GM11168 (cell line): Measurements from ENCODE around the gene CACNA1C.
"Not testable (repeated sequence)": the region's sequence is repeated elsewhere in the genome, so short reads cannot be mapped to it uniquely, and the experiment has no call there.

Experiments
- in situ Hi-C: fragments of 300-500 bp; cut with MboI; formaldehyde crosslinking; loops from one replicate; pipeline ENCODE4 v1.12.0; 2022; ENCODE audit warnings: low sequenced_read_pairs; ENCODE audit not compliant: unreplicated experiment

The CACNA1C gene

DNA sequence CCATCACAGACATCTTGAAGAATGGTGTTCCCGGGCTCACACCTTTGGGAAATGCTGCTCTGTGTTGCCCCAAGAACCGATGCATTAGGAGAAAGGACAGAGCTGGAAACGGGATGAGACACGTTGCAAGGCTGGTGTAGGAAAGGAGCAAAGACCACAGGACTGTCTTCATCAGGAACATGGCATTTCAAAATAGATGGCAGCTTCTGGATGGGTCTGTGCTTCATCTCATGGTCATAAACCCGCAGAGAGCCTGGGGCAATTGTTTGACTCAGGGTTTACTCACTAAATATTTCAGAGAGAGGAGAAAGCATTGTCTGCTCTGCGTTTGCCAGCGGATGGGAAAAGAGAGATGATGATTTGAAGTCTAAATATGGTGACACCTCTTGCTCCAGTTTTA, 76.3 kb downstream of the CACNA1C start:
- in situ Hi-C loops = no loop called here

DNA sequence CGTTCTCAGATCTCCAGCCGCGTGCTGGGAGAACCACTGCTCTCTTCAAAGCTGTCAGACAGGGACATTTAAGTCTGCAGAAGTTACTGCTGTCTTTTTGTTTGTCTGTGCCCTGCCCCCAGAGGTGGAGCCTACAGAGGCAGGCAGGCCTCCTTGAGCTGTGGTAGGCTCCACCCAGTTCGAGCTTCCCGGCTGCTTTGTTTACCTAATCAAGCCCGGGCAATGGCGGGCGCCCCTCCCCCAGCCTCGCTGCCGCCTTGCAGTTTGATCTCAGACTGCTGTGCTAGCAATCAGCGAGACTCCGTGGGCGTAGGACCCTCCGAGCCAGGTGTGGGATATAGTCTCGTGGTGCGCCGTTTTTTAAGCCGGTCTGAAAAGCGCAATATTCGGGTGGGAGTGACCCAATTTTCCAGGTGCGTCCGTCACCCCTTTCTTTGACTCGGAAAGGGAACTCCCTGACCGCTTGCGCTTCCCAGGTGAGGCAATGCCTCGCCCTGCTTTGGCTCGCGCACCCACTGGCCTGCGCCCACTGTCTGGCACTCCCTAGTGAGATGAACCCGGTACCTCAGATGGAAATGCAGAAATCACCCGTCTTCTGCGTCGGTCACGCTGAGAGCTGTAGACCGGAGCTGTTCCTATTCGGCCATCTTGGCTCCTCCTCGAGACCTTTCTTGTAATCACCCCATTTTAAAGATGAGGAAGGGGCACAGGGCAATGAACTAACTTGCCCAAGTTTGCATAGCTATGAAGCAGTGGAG, 83.1 kb downstream of the CACNA1C start:
- in situ Hi-C loops = not testable (repeated sequence)

DNA sequence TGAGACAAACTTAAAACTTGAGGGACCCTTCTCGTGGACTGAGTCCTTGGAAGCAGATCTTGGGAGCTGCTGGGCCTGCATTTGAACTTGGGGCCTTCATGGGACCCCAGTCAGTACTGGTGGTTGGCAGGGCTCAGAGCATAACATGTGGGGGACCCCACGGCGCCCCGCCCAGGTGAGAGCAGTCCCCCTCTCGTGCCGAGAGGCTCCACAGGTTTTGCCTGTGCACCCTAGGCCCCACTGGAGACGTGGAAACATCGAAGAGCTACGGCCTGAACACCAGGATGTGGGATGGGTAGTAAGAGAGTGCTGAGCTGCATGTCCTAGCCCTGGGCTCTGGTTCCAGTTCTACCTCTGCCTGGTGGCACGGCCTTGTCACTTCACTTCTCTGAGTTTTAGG, 84.1 kb downstream of the CACNA1C start:
- in situ Hi-C loops = no loop called here

DNA sequence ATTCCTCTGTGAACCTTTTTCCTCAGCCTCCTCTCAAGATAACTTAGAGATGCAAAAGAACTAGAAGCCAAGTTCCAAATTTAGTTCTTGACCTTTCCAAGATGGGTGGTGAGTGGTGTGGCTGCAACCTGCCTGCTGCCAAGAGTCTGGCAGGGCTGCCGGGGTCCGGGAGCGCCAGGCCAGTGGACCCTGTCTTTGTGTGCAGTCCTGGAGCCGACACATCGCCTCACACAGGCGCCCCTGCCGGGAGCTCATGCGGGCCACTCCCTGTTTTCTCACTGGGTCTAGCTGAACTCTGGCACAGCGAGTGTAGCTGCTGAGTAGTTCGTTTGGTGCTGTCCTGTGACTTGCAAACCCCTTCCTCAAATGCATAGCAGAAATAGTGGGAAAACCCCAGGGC, 84.9 kb downstream of the CACNA1C start:
- in situ Hi-C loops = no loop called here

DNA sequence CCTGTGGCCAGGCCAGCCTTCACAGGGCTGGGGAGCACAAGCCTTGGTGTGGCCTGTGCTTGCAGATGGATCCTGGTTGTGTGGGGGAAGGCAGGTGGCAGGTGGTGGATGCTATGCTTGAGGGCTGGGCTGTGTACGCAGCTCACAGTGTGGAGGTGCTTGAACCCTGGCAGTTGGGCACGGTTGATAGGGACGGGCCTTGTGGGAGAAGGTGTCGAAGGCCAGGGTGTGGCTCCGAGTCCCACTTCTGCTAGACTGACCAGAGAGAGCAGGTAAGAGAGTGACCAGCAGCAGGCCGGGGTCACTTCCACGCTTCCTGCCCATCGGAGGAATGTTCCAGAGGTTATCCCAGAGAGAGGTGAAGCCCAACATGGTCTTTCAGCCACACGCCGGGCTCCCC, 85.5 kb downstream of the CACNA1C start:
- in situ Hi-C loops = no loop called here

DNA sequence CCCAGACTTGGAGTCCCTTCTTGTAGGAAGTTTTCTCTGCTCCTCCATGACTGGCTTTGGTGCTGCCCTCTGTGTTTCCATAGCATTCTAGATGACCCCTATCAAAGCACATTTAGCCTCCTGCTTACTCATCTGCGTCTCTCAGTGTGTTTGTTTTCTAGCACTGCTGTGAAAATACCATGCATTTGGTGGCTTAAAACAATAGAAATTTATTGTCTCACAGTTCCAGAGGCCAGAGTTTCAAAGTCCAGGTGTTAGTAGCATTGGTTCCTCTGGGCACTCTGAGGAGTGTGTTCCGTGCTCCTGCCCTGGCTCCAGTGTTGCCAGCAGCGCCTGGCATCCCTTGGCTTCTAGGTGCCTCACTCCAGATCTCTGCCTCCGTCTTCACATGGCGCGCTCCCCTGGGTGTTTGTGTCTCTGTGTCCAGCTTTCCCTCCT, 86.1 kb downstream of the CACNA1C start:
- in situ Hi-C loops = no loop called here

DNA sequence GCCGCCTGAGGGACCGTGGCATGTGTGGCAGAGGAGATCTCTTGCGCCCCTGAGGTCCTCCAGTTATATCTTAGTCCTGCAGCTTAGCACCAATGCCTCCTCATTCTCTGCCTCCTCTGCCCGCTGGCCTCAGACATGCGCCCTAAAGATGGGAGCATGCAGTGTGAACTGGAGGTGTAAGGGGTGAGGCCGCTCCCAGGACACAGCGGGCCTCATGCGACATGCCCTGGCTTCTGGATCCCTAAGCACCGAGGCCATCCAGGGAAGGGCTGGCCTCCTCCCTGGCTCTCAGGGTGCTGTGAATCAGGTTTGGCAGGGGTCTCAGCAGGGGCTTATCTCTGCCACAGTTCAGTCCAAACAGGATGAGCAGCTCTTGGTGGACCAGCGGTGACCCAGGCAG, 86.9 kb downstream of the CACNA1C start:
- in situ Hi-C loops = no loop called here

DNA sequence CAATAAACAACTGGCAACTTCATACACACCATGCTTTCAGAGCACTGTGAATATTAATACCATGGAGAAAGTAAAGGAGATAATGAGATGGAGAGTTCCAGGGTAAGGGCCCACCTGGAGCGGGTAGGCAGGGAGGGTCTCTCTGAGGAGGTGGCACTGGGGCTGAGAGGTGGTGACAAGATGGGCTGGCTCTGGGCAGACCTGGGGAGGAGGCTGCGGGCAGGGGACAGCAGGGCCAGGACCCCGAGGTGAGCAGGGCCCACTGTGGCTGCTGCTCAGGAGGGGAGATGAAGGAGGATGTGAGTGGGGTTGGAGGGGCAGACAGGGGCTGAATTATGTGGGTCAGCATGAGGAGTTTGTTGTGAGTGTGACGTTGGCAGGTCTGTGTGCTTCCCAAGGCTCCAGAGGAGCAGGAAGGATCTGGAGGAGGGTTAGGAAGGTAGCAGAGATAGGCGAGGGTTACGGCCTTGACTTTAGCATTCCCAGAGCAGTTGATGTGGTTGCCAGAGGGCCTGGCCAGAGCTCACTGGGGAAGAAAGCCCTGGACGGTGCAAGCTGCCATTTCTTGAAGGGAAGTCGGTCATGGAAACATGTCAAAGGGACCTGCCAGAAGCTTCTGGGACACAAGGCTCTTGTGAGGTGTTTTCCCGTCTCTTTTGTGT, 88.2 kb downstream of the CACNA1C start:
- in situ Hi-C loops = no loop called here

DNA sequence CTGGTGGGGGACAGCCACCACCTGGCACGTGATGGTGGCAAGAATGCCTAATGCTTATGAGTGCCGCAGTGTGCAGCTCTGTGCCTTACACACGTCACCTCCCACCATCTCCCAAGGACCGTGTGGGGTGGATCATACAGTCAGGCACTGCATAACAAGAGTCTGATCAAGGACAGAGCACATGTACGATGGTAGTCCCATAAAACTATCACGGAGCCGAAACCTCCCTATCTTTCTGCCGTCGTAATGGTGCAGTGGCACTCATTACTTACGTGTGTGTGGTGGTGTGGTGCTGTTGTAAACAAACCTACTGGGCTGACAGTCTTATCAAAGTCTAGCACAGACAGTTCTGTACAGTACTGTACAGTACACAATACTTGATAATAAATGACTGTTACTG, 89.3 kb downstream of the CACNA1C start:
- in situ Hi-C loops = no loop called here

DNA sequence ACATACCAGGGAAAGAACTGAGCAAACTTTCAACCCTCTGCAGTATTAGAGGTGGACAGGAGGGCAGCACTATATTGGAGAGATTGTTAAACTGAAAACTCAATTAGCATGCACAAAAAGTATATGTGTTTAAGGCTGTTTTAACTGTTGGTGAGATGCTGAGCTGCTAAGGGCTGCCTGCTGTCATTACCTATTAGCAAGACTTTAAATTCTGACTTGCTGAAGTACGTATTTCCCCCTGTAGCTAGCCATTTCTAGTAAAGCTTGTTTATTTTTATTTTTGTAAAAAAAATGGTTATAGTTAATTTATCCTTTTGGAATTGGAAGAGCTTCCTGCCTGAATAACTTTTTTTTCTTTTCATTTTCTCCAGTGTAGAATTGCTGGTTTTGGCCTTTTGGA, 92.2 kb downstream of the CACNA1C start:
- in situ Hi-C loops = no loop called here

DNA sequence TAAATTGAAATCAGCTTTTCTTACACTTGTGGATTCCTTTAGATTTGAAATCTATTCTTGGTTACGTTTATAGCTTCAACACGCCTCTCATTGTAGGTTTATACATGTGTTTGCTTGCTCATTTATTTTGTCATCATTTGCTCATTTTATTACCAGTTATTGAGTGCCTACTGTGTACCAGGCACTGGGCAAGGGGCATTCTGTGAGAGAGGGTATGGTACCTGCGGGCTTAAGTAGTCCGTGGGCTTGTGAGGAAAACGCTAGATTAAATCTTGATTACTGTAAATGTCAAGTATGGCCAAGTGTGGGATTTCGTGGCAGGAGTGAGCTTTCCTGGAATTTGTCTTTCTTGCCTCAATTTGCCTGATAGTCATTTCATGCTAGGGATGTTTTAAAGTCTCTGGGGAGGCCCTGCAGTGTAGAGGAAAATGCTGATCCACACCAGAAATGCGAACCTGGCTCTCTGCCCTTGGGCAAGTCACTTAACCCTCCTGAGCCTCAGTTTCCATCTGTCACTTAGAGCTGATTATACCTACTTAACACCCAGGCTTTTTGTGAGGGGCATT, 92.7 kb downstream of the CACNA1C start:
- in situ Hi-C loops = no loop called here

DNA sequence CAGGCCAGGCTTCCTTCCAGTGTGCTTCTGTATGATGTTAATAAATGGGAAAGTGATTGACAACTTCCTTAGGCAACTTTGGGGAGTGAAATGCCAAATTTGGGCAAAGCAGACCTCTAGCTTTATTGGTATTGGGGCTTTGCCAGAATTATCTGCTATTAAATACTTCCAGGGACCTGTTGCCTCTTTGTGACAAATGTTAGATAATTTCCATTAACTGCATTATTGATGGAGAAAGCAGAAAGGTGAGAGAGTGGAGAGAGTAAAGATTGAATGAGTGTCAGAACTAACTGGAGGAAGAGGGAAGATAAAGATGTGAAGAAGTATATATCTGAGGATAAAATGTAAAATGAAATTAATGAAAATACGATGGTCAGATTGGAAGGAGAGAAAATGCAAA, 94.5 kb downstream of the CACNA1C start:
- in situ Hi-C loops = no loop called here

DNA sequence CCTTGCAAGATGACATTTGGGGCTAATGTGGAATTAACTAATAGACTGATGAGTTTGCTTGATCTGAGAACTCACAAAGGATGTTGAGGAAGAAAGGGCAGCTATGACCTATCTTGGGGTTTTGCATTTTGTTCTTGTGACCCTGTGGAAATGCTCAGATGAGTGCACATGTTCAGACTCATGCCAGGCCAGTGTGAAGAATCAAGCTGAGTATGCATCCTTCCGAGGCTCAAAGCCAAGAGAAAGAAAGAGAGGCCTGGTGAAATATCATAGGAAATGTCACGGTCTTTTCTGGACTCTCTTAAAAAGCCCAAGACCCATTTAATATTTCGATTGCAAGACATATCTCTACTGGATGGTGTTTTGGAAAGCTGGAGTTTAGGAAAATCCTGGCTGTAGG, 96.3 kb downstream of the CACNA1C start:
- in situ Hi-C loops = no loop called here

DNA sequence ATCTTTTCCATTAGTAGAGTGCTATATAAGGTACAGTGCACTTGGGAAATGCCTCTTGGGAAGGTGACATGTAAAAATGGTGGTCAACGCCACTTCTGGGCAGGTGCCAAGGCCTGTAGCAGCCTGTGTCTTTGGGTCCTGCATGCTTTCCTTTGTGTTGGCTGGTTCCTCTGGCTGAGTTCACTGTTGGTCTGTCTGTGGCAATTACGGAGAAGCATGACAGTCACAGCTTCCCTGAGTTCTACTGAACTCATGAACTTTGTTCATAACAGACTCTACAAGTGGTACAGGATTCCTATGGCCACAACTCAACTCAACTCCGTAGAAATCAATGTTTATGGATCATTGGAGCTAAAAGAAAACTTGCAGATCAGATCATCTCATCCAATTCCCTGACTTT, 98.0 kb downstream of the CACNA1C start:
- in situ Hi-C loops = no loop called here

DNA sequence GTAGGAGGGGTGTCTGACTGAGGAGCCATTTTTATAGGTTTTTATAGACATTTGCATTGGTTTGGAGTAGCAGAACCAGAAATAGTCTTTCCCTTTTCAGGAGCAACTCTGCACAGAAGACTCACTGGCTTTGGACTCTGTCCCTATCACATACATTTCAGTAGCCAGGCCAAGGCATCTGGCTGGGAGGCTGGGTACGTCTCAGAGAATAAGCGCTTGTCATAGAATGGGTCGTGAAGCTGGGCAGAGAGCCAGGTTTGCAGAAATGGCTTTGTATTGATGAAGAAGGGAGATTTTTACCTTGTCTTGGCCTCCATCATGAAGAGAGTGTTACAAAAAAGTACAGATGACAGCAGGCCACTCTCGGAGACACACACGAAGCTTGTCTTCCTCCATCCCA, 98.6 kb downstream of the CACNA1C start:
- in situ Hi-C loops = no loop called here

DNA sequence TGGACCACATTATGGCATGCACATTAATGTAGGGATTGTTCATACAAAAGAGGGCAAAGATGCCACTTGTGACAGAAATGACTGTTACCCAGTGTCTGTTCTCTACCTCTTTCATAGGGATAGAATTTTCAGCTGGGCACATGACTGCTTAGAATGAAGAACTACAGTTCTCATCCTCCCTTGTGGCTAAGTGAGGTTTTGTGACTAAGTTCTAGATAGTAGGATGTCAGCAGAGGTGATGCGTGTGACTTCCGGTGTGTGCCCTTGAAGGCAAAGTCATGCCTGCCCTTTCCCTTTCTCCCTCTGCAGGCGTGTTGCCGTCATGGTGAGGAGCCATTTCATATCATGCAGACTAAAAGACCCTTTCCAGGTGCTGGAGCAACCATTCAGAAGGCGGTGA, 99.3 kb downstream of the CACNA1C start:
- in situ Hi-C loops = no loop called here

DNA sequence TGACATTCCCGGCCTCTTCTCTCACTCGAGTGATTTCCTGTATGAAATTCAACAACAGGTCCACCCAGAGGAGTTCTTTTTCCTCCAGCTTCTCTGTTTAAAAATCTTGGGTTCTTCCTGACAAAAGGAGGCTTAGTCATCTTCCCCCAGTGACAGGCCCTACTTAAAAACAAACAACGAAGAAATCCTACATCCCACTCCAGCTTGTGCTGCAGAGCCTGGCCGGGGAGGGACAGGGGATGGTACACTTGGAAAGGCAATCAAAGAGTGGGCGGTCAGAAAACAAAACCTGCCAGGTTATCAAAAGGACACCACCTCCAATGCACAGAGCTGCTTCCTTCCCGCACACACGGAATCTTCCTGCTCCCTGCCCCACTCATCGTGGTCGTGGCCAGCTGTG, 101.3 kb downstream of the CACNA1C start:
- in situ Hi-C loops = no loop called here

DNA sequence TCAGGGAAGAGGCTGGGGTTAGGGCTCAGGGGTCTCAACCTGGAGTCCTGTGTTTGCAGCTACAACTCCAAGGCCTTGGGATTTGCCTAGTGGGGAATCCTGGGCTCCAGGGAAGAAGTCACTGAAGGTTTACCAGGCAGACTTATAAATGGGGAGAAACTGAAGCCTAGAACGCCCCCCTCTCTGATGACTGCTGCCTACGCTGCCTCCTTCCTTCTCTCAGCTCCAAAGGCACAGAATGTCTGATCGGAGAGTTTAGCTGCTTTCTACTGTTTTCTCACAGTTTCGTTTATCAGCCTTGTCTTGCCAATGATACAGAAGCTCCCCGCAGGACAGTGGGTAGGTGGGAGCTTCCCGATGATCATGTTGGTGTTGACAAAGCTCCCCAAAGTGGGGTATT, 101.7 kb downstream of the CACNA1C start:
- in situ Hi-C loops = no loop called here

DNA sequence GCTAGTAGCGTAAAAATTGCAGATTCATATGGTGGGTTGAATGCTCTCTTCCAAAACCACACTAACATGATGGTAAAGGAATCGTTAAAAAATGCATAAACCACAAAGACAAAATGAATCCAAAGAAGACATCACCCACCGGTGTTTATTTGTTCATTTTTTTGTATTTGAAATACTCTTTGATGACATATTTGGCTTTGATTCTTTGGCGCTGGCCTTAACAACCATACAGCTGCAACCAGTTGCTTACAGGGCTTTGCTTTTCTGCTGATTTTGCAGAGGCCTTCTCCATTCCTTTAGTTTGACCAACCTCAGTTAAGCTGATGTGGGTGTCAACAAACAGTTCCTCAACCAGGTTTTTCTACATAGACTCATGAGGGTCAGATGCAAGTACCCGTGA, 103.5 kb downstream of the CACNA1C start:
- in situ Hi-C loops = no loop called here

DNA sequence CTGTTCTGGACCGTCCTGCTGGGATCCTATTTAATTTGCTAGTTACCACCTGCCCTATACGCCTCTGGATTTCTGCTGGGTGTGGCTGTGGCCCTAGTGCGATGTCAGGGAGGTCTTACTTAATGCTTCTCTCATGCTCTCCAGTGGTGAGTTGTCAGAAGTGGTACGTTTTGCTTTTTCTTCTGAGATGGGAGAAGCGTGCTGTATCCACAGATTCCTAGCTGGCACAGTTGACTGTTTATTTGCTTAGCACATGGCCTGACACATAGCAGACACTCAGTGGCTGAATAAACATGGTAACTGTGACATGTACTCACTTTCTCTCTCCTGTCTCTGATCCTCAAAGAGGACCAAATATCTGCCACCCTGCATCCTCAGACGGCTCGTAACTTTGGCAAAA, 107.3 kb downstream of the CACNA1C start:
- in situ Hi-C loops = no loop called here

DNA sequence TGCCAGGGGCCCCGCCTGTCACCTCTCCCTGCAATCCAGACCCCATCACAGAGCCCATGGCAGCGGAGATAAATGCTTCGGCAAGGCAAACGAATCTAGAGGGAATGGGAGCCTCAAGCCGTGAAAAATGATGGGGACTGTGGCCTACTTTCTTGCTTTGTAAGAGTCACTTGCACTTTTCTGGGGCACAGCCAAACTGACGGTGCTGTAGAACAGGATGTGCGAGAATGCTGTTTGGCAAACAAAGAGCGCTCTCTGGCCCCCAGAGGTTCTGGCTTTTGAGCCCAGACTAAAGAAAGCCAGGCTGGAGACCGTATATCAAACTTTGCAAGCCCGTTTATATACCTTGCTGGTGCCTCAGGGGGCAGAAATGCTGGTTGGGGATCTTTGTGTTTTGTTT, 108.7 kb downstream of the CACNA1C start:
- in situ Hi-C loops = no loop called here
